NOMO-1 (cell line): ENCODE data around the gene CLHC1.

ENCODE experiments used
- DNase-seq, 2 experiments: peaks; one replicate each; lab custom pipeline; 2025; ENCODE audit not compliant: unreplicated experiment in 2 of 2; lab: John Stamatoyannopoulos, UW

CLHC1 gene

GRCh38 chr2:55173438-55174054, 58.5 kb downstream of the CLHC1 start:
- no peak for DNase-seq

- no peak for DNase-seq
Observed at GRCh38 chr2:55169915-55170314, 62.2 kb downstream of the CLHC1 start.

DNA sequence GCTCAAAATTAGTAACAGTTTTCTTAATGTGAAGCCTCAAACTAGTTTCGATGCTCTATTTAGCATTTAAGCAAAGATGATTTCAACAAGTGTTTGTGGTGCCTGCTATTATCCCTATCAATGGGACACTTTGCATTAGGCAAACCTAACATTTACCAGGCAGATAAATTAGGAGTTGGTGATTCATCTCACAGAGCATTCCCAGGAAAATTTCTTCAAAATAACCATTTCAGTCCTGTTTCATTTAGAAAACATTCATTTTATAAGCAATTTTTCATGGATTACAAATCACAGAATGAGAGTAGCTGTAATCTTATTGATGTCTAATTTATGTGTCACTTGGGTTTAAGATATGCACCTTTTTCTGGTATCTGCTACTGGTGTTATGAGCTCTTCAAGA, 62.7 kb downstream of the CLHC1 start:
- no peak for DNase-seq

DNA sequence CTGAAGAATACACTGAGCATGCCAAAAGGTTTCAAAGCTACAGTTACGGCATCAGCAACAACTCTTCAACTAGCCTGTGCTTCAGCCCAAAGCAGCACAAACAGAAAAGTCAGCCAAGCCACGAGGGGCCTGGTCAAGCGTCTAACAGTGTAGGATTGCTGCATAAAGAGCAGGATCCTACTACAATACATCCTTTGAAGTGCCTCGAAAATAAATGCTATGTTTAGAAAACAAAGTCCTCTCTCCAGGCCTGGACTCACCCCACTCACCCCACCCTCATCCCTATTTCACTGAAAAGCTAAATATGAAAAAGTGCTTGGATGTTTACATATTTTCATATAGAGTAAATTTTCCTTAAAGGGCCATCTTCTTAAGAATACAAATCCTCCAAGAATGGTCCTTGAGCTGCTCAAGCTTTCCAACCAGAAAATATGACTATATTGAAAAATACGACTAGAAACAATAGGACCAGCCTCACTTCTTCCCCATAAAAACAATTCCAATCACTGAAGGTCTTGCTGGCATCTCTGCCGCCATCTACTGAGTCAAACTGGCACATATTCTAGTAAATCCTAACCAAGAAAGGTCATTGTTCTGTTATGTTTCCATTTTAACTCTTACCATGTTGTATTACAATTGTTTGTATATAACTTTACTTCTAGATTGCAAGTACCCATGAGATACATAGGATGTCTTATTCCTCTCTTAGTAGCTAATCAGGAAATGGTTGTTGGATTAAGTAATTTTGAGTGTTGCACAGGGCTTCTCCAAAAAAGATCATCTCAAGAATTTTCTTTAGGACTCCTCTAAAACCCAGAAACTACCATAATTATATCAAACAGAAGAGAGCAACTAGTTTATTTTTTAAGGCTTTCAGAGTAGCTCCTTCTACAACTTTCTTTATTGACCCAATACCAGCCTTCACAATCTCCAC, 63.6 kb downstream of the CLHC1 start:
- DNase-seq, result peak; percentile 63 to 74

DNA sequence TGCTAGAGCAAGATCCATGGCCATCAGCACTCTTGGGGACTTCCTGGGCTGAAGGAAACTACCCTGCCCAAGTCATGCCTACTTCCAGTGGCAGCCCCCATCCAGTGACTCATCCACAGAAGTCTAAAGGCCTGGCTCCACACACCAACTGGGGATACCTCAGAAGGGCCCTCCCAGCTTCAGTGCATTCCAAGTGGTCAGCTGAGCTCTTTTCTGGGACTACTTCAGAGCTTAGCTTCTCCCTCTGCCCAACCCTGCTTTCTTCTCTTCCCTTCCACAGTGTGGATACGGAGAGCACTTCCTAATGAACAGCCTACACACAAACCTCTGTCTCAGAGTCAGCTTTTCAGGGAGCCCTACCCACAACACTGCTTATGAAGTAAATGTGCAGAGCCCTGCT, 66.5 kb downstream of the CLHC1 start:
- no peak for DNase-seq

GRCh38 chr2:55164534-55165480, 67.3 kb downstream of the CLHC1 start:
- DNase-seq, result no peak

DNA sequence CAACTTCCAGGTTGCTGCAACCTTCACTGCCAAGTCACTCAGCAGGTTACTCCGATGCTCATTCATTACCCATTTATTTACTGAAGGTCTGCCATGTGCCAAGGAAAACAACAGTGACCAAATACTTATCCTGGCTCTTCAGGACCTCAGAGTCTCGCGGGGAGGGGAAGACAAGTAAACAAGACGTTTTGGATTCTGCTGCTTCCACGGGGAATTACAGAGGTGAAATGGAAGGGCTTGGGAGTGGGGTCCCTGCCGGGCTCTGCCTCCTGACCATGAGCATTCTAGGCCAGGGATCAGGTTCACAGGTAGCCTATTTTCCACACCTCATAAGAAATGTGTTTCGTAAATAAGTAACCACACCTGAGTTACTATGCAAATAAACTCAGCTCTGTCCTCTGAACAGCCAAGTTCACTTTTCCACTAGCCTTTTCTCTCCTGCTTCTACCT, 68.1 kb downstream of the CLHC1 start:
- no peak for DNase-seq

- DNase-seq, result no peak
Observed at GRCh38 chr2:55163274-55163721, 68.8 kb downstream of the CLHC1 start.

GRCh38 chr2:55162284-55163006, 69.6 kb downstream of the CLHC1 start:
- DNase-seq, result no peak

GRCh38 chr2:55161295-55162210, 70.5 kb downstream of the CLHC1 start:
- DNase-seq, result peak; percentile 39 to 43

DNA sequence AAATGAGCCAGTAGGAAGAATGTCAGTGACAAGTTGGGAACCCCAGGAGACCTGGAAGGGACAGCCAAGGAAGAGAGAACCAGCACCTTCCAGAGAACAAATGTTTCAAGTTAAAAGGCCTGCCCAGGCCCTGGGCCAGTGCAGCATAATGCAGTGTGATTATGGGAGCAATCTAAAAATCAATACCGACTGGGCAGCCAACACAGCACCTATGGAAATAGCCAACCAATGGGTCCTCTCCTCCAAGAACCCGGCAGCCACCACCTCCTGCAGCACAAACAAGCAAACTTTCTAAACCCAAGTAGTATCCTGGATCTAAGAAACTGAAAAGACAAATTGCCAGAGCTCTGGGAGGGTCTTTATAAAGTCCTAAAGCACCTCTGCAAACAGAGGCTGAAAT, 71.7 kb downstream of the CLHC1 start:
- DNase-seq, result no peak

- no peak for DNase-seq
Observed at GRCh38 chr2:55159752-55160151, 72.3 kb downstream of the CLHC1 start.

DNA sequence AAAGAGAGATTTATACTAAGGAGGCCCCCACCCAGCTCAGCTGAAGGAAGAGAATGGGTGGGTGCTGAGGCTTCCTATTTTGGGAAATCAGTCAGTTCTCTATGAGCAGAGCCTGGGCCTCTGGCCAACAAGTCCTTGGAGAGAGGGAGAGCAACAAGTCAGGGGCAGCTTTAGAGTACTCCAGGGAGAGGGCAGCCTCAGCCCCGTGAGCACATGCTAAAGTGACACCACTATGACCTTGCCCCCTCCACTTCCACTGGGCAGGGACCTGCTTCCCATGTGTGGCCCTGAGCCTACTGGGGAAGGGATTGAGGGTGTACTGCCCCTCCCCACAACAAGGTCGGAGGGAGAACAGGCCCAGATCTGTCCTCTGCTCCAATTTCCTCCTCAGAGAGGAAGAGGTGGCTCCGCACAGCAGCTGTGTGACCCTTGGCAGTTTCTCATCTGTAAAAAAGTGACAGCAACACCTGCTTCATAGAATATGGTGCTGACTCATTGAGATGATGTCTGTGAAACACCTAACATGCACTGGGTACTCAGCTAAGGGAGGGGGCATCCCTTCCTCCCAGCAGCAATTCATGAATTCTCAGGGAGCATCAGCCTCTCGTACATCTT, 72.9 kb downstream of the CLHC1 start:
- DNase-seq, result peak; percentile 23 to 33

GRCh38 chr2:55158111-55158814, 73.8 kb downstream of the CLHC1 start:
- DNase-seq, result no peak

GRCh38 chr2:55157474-55157884, 74.6 kb downstream of the CLHC1 start:
- no peak for DNase-seq

DNA sequence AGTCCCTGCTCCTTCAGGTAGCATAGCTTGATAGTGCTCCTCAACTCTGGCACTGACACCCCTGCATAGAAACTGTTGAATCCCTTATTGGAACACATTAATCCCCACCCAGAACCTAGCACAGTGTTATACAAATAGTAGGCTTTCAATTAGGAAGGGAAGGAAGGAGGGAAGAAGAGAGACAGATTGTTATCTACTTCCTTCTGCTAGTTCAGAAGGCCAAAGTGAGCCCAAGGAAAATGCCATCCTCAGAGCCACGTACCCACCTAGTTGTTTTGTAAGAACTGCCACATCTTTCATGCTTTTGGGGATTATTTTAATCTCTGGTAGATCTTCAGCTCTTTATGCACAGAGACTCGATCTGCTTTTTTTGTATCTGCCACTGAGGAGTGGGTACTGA, 75.1 kb downstream of the CLHC1 start:
- DNase-seq, result no peak

GRCh38 chr2:55156326-55156725, 75.8 kb downstream of the CLHC1 start:
- DNase-seq, result no peak

GRCh38 chr2:55155764-55156281, 76.3 kb downstream of the CLHC1 start:
- DNase-seq, result no peak
